ENCODE measurements around the gene CRADD.

DNA sequence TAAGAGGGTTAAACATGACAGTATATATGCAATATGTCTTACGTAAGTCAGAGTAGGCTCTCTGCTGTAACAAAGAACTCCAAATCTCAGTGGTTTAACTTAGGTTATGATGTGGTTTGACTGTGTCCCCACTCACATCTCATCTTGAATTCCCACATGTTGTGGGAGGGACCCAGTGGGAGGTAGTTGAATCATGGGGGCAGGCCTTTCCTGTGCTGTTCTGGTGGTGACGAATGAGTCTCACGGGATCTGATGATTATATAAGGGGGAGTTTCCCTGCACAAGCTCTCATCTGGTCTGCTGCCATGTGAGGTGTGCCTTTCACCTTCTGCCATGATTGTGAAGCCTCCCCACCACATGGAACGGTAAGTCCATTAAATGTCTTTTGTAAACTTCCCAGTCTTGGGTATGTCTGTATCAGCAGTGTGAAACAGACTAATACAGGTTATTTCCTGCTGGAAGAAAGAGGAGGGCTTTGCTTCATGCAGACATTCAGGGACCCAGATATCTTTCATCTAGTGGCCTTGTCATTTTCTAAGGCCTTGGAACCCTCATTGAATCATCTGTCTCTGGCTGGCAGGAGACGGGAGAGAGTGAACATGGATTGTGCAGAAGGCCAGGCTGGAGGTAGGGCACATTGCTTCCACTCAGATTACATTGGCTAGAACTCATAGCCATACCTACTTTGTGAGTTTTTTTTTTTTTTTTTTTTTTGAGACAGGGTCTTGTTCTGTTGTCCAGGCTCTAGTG is 96.1 kb downstream of the CRADD start:
- no peak for TF ChIP-seq EZH2 (IDR thresholded peaks at IDR 0.05)
- no peak for TF ChIP-seq POLR2AphosphoS5 (IDR thresholded peaks at IDR 0.05; ENCODE audit: borderline replicate concordance, low read depth, low read length)
- no peak for TF ChIP-seq FOXP2 (optimal IDR thresholded peaks at IDR 0.05; ENCODE audit: control extremely low read depth, extremely low read length, insufficient read depth)
